Jurkat, Clone E6-1 (cell line): ENCODE results near the gene C5.
"Not testable (repeated sequence)": the region's sequence is repeated elsewhere in the genome, so short reads cannot be mapped to it uniquely, and the experiment has no call there.

Source experiments
- DNase-seq: peaks from one replicate; pipeline ENCODE4 v3.0.0-alpha.2; 2011; ENCODE audit warnings: low read depth, low spot score
- H3K4me3 ChIP-seq: 2 replicates; pipeline ENCODE4 v1.5.1; 2011; ENCODE audit warnings: mild to moderate bottlenecking, low read length, control low read depth, moderate library complexity

C5 gene

GRCh38 chr9:120996409-120996808, 53.7 kb downstream of the C5 start:
- H3K4me3 ChIP-seq: no peak overlapping the region
- DNase-seq: no peak

- DNase-seq: no peak
- no peak overlapping the region for H3K4me3 ChIP-seq
Measured at GRCh38 chr9:120989065-120989464, 61.0 kb downstream of the C5 start.

GRCh38 chr9:120985819-120986222, 64.3 kb downstream of the C5 start:
- no peak overlapping the region for H3K4me3 ChIP-seq
- DNase-seq: no peak

GRCh38 chr9:120983259-120983837, 66.7 kb downstream of the C5 start:
- H3K4me3 ChIP-seq: no peak overlapping the region
- no peak for DNase-seq

GRCh38 chr9:120982836-120983235, 67.2 kb downstream of the C5 start:
- H3K4me3 ChIP-seq: no peak overlapping the region
- DNase-seq: no peak

GRCh38 chr9:120980951-120981350, 69.1 kb downstream of the C5 start:
- no peak for DNase-seq
- H3K4me3 ChIP-seq: no peak overlapping the region

- no peak for DNase-seq
- H3K4me3 ChIP-seq: no peak overlapping the region
Measured at GRCh38 chr9:120979797-120980196, 70.3 kb downstream of the C5 start.

- no peak overlapping the region for H3K4me3 ChIP-seq
- DNase-seq: no peak
Measured at GRCh38 chr9:120978987-120979386, 71.1 kb downstream of the C5 start.

- H3K4me3 ChIP-seq: no peak overlapping the region
- no peak for DNase-seq
Measured at GRCh38 chr9:120977321-120977720, 72.8 kb downstream of the C5 start.

GRCh38 chr9:120974921-120975320, 75.2 kb downstream of the C5 start:
- H3K4me3 ChIP-seq: no peak overlapping the region
- peak; percentile 49 for DNase-seq

- DNase-seq: no peak
- H3K4me3 ChIP-seq: no peak overlapping the region
Measured at GRCh38 chr9:120974181-120974580, 75.9 kb downstream of the C5 start.

GRCh38 chr9:120971938-120972337, 78.1 kb downstream of the C5 start:
- DNase-seq: no peak
- H3K4me3 ChIP-seq: no peak overlapping the region

- H3K4me3 ChIP-seq, DNase-seq: not testable (repeated sequence)
Measured at GRCh38 chr9:120971471-120971870, 78.6 kb downstream of the C5 start.

- DNase-seq: no peak
- no peak overlapping the region for H3K4me3 ChIP-seq
Measured at GRCh38 chr9:120970244-120970643, 79.8 kb downstream of the C5 start.

GRCh38 chr9:120966013-120966369, 84.1 kb downstream of the C5 start:
- H3K4me3 ChIP-seq: no peak overlapping the region

GRCh38 chr9:120965344-120966012, 84.6 kb downstream of the C5 start:
- no peak overlapping the region for H3K4me3 ChIP-seq
- DNase-seq: no peak

More at GRCh38 chr9:120966013-120966369, 84.1 kb downstream of the C5 start:
- DNase-seq: no peak

GRCh38 chr9:120961936-120962335, 88.1 kb downstream of the C5 start:
- no peak for DNase-seq
- no peak overlapping the region for H3K4me3 ChIP-seq

GRCh38 chr9:120960001-120960400, 90.1 kb downstream of the C5 start:
- H3K4me3 ChIP-seq: no peak overlapping the region
- DNase-seq: no peak

- H3K4me3 ChIP-seq: no peak overlapping the region
- DNase-seq: no peak
Measured at GRCh38 chr9:120956862-120957261, 93.2 kb downstream of the C5 start.

- H3K4me3 ChIP-seq: no peak overlapping the region
- no peak for DNase-seq
Measured at GRCh38 chr9:120951960-120952618, 98.0 kb downstream of the C5 start.
